ENCODE results near the gene LIF.
A peak's percentile ranks its signal among the peaks of the same experiment; 100 is the strongest.

The LIF gene

DNA sequence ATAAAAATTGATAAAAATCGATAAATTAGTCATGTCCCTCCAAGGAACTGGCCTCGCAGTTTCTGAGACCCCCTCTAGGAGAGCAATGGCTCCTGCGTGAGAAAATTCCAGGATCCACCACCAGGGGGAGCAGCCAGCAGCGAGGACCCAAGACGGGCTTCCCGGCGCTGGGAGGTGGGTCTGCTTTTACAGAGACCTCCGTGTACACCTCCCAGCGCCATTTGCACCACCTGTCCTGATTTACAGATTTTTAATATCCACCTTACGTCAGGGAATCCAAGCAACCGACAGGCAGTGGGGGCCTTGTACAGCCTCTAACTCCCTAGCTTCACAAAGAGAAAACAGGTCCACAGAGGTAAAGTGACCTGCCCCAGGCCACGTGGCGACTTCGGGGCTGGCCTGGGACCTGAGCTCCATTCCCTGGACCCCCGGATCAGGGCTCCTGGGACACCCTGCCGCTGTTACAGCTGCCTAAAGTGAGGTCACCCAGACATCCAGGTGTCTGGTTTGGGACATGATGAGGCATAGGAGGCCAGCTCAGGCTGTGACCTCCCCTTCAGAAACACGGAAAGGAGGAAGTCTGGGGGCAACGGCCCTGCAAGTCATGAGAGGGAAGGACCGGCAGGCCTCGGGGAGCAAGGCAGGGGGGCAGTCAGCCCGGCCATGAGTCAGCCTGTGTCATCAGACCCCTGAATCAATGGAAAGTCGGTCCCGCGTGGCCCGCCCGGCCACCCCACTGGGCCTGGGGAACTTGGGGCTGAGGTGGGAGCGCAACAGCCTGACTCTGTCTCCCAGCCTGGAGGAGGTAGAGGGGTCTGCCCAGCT, 16.6 kb upstream of the LIF start:
- DNase-seq, result peak; percentile 50 to 81 (median 64)

GRCh38 chr22:30262112-30262511, 15.6 kb upstream of the LIF start:
- no peak for DNase-seq

DNA sequence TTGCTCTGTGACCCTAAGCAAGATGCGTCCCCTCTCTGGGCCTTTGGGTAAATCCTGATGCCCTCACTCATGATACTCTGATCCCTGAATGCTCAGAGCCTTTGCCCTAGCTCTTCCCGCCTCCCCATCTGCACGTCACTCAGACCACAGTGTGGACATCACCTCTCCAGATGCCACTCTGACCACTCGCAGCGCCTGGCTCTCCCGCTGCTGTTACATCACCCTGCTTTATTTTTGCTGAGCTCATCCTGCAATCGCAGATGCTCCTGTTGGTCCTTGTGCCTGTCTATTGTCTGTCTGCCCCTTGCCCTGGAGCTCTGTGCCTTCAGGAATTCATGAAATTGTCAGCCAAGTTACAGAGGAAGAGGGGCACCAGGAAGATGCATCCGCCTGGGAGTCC, 14.6 kb upstream of the LIF start:
- no peak for DNase-seq

GRCh38 chr22:30260682-30261081, 14.1 kb upstream of the LIF start:
- DNase-seq, result no peak

DNA sequence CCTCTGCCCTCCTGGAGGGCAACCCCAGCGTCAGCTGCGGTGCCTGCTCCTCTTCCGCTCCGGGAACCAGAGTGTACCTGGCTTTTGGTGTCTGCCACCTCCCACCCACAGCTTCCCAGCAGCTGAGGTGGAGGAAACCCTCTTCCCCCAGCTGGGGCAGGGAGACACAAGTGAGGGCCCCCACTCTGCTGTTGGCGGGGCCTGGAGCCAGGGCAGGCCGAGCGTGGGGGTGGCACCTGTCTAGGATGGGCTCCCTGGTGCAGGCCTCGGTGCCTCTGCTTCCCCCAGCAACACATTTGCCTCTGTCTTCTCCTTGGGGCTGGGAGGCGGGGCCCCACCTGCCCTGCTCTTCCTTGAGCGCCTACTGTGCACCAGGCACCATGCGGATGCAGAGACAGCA, 13.7 kb upstream of the LIF start:
- no peak for DNase-seq

- DNase-seq, result no peak
Observed at GRCh38 chr22:30254314-30254713, 7.8 kb upstream of the LIF start.

DNA sequence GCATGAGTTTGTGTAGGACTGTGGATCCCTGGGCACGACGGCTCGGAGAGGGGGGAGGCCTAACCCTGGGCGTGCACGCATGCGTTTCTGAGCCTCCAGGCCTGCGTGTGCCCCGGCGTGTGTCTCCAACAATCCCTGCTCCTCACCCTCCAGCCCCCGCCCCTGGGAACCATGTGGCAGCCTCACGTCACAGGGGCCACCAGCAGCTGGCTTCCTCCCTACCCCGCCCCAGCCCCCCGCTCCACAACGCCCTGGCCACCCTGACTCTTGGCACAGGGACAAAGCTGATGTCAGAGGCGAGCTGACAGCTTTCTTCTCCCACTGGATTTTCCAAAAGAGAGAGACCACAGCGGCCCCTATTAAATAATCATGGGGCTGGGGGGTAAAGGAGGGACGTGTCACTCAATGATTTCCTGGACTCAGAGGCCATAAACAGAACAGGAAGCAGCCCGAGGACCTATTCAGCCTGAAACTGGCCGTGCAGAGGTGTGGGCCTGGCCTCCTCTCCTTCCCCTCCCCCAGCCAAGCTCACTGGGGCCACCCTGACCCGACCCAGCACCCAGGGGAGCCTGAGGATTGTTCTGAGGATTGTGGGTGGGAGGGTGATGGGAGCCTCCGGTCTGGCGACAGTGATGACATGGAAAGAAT, 6.8 kb upstream of the LIF start:
- no peak for DNase-seq

DNA sequence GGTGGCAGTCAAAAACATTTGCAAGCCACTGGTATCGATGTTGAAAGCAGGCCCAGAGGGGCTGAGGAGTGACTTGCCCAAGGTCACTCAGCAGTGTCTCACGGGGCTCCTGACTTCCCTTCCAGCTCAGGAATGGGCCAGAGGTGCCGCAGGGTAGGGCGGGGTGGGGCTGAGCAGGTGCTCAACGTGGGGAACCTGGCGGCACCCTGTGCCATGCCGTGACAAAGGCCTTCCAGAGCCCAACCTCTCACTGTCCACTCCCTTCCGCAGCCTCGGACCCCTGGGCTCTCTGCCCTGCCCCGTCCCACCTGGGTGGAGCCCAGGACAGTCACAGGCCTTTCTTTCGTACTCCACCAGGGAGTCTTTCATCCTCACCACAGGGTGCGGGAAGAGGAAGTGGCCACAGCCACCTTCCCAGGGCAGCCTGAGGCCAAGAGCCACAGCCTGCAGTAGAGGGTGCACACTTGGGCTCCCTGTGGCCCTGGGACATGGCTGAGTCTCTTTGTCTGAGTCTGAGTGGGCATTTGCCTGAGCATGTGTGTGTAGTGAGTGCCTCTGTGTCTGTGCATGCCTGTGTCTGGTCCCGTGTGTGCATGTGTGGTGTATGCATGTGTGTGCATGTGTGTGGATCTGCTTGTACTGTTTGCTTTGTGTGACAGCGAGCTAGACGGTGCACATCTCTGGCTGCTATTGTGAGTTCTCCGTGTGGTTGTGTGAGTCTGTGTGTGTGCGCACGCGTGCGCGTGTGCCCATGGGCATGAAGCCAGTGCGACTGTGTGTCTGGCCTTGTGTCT, 6.0 kb upstream of the LIF start:
- DNase-seq, result no peak

GRCh38 chr22:30251711-30252110, 5.2 kb upstream of the LIF start:
- no peak for DNase-seq

- DNase-seq, result no peak
Observed at GRCh38 chr22:30250661-30251267, 4.2 kb upstream of the LIF start.

- DNase-seq, result no peak
Observed at GRCh38 chr22:30250039-30250565, 3.5 kb upstream of the LIF start.

DNA sequence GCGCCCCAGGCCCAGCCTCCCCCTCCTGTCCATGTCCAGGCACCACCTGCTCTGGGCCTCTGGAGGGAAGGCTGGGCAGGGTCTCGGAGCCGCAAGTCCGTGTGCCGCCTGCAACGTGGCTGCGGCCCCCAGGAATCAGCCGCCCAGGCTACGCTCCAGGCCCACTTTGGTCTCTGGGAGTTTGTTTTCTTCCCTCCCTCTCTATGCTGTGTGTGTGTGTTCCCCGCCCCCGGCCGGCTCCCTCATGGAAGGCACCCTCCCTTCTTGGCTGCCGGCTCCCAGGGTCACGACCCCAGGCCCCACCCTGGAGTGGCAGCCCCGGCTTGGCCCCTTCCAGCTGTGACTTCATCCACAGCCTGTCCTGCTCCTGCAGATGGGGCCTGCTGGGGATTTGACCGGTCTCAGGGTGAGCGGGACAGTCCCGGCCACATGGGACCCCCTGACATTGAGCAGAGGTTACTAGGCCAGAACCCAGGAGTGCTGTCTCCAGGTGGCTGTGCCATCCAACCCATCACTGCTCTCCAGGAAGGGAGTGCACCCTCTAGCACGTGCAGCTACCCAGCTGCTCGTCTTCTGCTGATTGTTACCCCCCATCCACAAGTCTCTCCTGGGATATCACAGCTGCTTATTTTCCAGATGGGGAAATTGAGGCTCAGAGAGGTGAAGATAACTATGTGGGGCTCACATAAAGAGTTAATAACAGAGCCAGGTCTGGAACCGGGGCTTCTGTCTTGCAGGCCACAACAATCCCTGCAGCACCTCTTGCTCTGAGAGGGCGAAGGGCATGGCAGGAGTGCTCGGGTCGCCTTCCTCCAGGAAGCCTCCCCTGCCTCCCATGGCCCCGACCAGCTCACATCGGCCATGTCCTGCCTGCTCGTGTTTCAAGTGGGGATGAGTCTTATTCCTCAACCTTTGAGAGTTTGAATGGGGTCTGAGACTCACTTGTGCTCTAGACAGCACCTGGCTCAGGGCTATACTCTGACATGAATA, 2.8 kb upstream of the LIF start:
- DNase-seq, result no peak

DNA sequence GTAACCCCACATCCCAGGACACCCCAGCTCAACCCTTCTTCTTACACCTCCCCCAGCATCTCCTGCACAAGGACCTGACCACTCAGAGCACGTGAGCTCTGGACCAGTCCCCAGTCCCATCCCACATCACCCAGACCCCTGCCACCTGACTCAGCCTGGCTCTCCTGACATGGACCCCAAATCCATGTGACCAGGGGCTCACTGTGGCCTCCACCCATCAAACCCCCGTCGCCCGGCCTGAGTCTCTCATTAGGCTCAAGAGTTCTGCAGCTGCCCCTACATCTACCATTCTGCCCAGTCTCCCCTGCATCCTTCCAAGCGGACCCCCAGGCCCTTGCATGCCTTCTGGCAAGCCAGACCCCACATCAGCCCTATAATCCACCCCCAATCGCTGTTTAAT, 1.9 kb upstream of the LIF start:
- DNase-seq, result no peak

- DNase-seq, result no peak
Observed at GRCh38 chr22:30247974-30248373, 1.4 kb upstream of the LIF start.

DNA sequence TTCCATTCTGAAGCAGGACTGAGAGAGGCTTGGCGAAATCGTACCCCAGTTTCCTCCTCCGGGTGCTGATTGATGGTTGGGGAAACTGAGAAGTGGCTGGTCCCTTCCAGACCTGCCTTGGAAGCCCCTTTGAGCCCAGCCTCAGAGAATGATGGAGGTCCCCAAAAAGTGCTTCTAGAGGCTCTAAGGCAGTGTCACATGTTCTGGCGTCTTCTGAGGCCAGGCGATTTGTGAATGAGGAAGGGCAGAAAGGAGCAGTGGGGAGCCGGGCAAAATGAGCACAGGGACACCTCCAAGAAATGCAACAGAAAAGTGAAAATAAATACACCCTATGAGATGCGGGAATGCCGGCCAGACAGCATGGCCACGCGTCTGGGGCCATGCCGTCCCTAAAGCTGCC, 1.0 kb upstream of the LIF start:
- no peak for DNase-seq

GRCh38 chr22:30246814-30247376, 336 bp upstream of the LIF start:
- no peak for DNase-seq

DNA sequence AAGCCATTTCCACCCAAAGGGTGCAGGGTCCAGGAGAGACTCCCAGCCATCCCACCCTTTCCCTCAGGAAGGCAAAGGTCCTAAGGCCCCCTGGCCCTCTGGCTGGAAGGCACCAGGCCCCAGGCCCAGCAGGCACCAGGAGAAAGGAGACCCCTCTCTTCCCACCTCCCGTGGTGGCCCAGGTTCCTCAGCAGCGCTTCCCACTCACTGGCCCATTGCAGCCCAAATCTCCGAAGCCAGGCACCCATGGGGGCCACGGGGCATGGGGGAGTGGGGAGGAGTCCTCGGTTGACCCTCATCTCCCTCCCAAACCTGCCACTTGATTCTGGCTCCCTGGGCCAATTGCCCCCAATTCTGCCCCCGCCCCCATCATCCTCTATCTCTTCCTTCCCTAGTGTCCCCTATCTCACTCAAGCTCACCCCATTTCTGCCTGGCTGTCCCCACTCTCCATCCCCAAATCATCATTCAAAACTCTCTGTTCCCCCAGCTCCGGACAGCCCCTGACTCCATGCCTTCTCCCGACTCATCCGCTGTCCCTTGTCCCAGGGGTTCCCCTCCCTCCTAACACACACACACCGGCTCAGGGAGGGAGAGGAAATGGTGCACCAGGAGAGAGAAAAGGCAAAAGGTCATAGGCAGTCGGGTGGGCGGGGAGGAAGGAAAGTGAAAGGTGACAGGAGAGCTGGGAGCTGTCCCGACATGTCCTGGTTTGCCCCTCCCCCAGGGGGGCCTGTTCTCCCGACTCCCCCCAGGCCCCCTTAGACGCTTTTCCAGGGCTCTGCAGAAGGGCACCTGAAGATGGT, 1.2 kb downstream of the LIF start:
- no peak for DNase-seq

DNA sequence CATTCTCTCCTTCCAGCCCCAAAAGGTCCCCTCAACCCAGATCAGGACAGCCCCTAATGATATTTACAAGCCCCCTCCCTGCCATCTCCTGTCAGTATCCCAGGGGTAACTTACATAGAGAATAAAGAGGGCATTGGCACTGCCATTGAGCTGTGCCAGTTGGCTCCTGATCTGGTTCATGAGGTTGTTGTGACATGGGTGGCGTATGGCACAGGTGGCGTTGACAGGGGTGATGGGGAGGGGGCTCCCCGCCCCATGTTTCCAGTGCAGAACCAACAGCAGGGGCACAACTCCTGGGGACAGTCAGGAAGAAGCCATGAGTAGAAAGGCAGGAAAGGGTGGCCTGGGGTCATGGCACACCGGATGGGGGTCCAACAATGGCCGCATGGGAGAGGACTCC, 1.9 kb downstream of the LIF start:
- DNase-seq, result no peak

DNA sequence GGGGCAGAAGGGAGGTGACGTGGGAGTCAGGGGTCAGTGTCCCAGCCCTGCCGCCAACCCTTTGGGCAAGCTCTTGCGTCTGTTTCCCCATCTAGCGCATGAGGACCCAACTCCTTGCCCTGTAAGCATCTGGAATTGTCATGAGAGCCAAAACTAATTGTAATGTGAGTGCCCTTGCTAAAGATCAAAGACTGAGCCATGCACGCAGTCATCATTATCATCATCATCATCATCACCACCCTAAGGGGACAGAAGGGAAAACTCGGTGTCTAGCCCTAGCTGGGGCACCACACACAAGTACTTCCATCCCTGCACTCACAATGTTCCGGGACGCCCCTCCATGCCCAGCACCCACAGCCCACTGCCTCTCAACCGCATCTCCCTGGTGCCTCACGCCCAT, 2.5 kb downstream of the LIF start:
- DNase-seq, result no peak

DNA sequence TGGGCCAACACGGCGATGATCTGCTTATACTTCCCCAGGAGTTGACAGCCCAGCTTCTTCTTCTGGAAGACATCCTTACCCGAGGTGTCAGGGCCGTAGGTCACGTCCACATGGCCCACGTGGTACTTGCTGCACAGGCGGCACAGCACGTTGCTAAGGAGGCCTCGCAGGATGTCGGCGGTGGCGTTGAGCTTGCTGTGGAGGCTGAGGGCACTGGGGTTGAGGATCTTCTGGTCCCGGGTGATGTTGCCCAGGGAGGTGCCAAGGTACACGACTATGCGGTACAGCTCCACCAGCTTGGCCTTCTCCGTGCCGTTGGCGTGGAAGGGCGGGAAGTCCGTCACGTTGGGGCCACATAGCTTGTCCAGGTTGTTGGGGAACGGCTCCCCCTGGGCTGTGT, 2.9 kb downstream of the LIF start:
- no peak for DNase-seq
